ENCODE data around the gene P2RY2. TPM values are rescaled to one million over a fixed set of nuclear protein-coding genes. Genes with fewer than 3 reads are reported as not detected.

The P2RY2 gene
- total and polyA plus RNA-seq, 10 of the 15 experiments (the other 5 are each of a cell fraction or from before 2014, with no cell fraction given), result 0.03 to 0.23 (median 0.17) TPM; not detected in 7

DNA sequence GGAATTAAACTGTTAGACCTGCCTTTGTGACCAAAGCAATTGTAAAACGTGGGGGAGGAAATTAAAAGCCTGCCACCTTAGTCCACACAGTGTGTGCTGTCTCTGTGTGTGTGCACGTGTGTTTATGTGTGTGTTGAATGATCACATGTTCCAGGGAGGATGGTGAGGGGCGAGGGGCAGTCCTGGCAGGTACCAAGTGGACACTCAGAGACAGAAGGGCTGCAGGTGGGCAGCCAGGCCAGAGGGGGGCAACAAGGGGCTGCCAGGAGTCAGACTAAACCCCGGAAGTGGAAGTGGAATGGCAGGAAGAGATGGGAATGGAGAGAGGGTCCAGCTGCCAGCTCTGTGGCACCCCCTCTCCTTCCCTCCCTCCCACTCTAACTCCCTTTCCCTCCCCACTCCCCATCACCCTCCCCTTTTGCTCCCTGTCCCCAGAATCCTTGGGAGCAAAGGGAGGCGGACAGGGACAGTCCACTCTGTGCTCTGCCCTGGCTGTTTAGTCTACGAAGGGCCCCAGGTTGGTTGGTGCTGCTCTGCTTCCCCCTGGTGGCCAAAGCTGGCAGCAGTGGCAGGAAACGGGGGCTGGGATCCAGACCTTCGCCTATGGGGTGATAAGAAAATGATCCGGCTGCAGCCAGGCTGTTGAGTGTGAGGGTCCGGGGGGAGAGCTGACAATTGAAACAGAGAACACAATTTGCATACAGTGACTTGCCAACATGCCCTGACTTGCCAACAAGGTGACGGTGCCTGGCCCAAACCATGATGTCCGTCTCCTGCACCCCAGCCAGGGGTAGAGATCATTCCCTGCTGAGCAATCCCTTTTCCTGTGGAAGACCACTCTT lies 24.4 kb downstream of the P2RY2 start (continued):
- TF ChIP-seq, protein P1, sequence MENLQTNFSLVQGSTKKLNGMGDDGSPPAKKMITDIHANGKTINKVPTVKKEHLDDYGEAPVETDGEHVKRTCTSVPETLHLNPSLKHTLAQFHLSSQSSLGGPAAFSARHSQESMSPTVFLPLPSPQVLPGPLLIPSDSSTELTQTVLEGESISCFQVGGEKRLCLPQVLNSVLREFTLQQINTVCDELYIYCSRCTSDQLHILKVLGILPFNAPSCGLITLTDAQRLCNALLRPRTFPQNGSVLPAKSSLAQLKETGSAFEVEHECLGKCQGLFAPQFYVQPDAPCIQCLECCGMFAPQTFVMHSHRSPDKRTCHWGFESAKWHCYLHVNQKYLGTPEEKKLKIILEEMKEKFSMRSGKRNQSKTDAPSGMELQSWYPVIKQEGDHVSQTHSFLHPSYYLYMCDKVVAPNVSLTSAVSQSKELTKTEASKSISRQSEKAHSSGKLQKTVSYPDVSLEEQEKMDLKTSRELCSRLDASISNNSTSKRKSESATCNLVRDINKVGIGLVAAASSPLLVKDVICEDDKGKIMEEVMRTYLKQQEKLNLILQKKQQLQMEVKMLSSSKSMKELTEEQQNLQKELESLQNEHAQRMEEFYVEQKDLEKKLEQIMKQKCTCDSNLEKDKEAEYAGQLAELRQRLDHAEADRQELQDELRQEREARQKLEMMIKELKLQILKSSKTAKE (IDR thresholded peaks at IDR 0.05; ENCODE audit: low read depth, poor library complexity, severe bottlenecking), result peak; percentile 72
- TF ChIP-seq ESRRA (IDR thresholded peaks at IDR 0.05; ENCODE audit: low read length) (no peak), ZBED1 (IDR thresholded peaks at IDR 0.05; ENCODE audit: borderline replicate concordance) (no peak), POLR2AphosphoS5 (IDR thresholded peaks at IDR 0.05; ENCODE audit: low read length) (no peak), BRCA1 (IDR thresholded peaks at IDR 0.05; ENCODE audit: low read depth, low read length) (no peak), CHD1 (IDR thresholded peaks at IDR 0.05; ENCODE audit: low read depth, low read length) (no peak), CHD4 (IDR thresholded peaks at IDR 0.05) (no peak), SMC3 (IDR thresholded peaks at IDR 0.05; ENCODE audit: borderline replicate concordance, low read length) (peak; percentile 78), BHLHE40 (IDR thresholded peaks at IDR 0.05; ENCODE audit: borderline replicate concordance in 1 of 2, low read depth in 2 of 2, low read length in 1 of 2) (no peak), GABPA (IDR thresholded peaks at IDR 0.05; ENCODE audit: low read depth) (no peak), CHD2 (IDR thresholded peaks at IDR 0.05; ENCODE audit: borderline replicate concordance, low read depth, low read length) (0 out of 2 replicates have a peak, but pooled peaks have one; percentile 42), EZH2 (IDR thresholded peaks at IDR 0.05; ENCODE audit: borderline replicate concordance, control insufficient read depth, low read depth, low read length) (no peak), RBBP5 (conservative IDR thresholded peaks at IDR 0.05) (no peak), BACH1 (IDR thresholded peaks at IDR 0.05; ENCODE audit: borderline replicate concordance) (no peak), CBFB (IDR thresholded peaks at IDR 0.05; ENCODE audit: low read depth) (no peak), EGR1 (IDR thresholded peaks at IDR 0.05; ENCODE audit: borderline replicate concordance in 1 of 2, low read depth in 2 of 2, low read length in 2 of 2) (0 out of 3 replicates have a peak, but pooled peaks of 1 of the 2 experiments have one; percentile 12), ZNF622 (IDR thresholded peaks at IDR 0.05) (no peak), SP1 (IDR thresholded peaks at IDR 0.05; ENCODE audit: low read depth, low read length) (peak; percentile 34), CREB1 (IDR thresholded peaks at IDR 0.05; ENCODE audit: low read depth) (no peak)
- TF ChIP-seq, protein P2, sequence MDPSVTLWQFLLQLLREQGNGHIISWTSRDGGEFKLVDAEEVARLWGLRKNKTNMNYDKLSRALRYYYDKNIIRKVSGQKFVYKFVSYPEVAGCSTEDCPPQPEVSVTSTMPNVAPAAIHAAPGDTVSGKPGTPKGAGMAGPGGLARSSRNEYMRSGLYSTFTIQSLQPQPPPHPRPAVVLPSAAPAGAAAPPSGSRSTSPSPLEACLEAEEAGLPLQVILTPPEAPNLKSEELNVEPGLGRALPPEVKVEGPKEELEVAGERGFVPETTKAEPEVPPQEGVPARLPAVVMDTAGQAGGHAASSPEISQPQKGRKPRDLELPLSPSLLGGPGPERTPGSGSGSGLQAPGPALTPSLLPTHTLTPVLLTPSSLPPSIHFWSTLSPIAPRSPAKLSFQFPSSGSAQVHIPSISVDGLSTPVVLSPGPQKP (IDR thresholded peaks at IDR 0.05; ENCODE audit: low read depth, low read length), result no peak
- TF ChIP-seq, protein P3, sequence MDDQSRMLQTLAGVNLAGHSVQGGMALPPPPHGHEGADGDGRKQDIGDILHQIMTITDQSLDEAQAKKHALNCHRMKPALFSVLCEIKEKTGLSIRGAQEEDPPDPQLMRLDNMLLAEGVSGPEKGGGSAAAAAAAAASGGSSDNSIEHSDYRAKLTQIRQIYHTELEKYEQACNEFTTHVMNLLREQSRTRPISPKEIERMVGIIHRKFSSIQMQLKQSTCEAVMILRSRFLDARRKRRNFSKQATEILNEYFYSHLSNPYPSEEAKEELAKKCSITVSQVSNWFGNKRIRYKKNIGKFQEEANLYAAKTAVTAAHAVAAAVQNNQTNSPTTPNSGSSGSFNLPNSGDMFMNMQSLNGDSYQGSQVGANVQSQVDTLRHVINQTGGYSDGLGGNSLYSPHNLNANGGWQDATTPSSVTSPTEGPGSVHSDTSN (IDR thresholded peaks at IDR 0.05; ENCODE audit: insufficient replicate concordance, low read depth, low read length), result no peak
- TF ChIP-seq, protein P4, sequence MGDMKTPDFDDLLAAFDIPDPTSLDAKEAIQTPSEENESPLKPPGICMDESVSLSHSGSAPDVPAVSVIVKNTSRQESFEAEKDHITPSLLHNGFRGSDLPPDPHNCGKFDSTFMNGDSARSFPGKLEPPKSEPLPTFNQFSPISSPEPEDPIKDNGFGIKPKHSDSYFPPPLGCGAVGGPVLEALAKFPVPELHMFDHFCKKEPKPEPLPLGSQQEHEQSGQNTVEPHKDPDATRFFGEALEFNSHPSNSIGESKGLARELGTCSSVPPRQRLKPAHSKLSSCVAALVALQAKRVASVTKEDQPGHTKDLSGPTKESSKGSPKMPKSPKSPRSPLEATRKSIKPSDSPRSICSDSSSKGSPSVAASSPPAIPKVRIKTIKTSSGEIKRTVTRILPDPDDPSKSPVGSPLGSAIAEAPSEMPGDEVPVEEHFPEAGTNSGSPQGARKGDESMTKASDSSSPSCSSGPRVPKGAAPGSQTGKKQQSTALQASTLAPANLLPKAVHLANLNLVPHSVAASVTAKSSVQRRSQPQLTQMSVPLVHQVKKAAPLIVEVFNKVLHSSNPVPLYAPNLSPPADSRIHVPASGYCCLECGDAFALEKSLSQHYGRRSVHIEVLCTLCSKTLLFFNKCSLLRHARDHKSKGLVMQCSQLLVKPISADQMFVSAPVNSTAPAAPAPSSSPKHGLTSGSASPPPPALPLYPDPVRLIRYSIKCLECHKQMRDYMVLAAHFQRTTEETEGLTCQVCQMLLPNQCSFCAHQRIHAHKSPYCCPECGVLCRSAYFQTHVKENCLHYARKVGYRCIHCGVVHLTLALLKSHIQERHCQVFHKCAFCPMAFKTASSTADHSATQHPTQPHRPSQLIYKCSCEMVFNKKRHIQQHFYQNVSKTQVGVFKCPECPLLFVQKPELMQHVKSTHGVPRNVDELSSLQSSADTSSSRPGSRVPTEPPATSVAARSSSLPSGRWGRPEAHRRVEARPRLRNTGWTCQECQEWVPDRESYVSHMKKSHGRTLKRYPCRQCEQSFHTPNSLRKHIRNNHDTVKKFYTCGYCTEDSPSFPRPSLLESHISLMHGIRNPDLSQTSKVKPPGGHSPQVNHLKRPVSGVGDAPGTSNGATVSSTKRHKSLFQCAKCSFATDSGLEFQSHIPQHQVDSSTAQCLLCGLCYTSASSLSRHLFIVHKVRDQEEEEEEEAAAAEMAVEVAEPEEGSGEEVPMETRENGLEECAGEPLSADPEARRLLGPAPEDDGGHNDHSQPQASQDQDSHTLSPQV (IDR thresholded peaks at IDR 0.05), result no peak

All from GM12878 (cell line).